HG03103 (cell line): ENCODE measurements around the gene PEPD.
"Not testable (repeated sequence)": the region's sequence is repeated elsewhere in the genome, so short reads cannot be mapped to it uniquely, and the experiment has no call there.

ENCODE experiments used
- ATAC-seq: cut with Tn5 transposase; IDR thresholded peaks from one replicate; pipeline ENCODE4 v1.9.1; 2021; ENCODE audit warnings: low read depth; ENCODE audit not compliant: unreplicated experiment

Gene PEPD

GRCh38 chr19:33521480-33522370 is at the start of gene PEPD:
TSS of gene PEPD (minus strand) at chr19:33521791. CDS start at chr19:33521760, 31 bp downstream.
- ATAC-seq: peak; percentile 93

DNA sequence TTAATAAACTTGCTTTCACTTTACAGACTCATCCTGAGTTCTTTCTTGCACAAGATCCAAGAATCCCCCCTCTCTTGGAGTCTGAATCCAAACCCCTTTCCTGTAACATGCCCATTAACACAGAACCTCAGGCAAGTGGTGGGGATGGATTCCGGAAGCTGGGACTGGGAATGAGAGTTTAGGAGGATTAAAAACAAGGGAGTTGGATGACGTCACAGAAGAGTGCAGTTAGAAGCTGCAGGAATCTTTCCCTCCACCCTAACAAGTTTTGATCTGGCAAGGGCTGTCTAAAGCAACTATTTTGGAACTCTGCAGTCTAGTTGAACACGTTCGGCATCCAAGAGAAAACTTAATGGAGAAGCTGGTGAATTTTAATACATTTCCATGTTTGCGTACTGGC is 48.2 kb upstream of the PEPD start:
- ATAC-seq: no peak

DNA sequence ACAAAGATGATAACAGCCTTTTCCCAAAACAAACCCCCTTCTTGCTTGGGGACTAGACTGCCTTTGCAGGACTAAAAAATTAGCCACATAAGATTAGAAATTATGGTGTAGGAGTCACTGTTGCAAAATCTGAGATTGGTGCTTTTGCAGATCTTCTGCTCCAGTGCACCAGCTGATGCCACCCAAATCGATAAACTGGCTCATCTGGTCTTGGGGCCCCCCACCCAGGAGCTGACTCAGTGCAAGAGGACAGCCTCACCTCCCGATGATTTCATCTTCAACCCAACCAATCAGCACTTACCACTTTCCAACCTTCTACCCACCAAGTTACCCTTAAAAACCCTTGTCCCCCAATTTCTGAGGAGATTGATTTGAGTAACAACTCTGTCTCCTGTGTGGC is 47.1 kb upstream of the PEPD start:
- ATAC-seq: no peak

GRCh38 chr19:33564836-33565338 is 43.3 kb upstream of the PEPD start:
- no peak for ATAC-seq

DNA sequence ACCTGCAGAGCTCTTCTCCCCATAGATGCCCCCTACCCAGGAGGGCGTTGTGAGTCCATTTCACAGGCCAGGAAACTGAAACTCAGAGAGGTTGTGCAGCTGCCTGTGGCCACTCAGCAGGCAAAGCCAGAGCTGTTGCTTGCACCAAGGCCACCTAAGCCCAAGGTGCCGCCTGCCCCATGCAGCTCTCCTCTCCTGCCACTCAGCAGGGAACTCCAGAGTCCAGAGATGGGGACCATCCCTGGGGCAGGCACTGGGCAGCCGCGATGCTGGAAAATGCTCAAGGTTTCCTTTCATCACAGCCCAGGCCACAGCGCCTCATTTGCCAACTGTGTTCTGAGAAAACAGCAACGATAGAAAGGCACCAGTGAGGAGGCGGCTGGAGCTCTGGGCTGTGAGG is 41.0 kb upstream of the PEPD start:
- no peak for ATAC-seq

DNA sequence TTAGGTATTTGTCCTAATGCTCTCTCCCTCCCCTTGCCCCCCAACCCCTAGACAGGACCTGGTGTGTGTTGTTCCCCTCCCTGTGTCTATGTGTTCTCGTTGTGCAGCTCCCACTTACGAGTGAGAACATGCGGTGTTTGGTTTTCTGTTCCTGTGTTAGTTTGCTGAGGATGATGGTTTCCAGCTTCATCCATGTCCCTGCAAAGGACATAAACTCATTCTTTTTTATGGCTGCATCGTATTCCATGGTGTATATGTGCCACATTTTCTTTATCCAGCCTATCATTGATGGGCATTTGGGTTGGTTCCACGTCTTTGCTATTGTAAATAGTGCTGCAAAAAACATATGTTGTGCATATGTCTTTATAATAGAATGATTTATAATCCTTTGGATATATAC is 40.1 kb upstream of the PEPD start:
- ATAC-seq: not testable (repeated sequence)

- ATAC-seq: no peak
Measured at GRCh38 chr19:33561261-33561660, 39.7 kb upstream of the PEPD start.

DNA sequence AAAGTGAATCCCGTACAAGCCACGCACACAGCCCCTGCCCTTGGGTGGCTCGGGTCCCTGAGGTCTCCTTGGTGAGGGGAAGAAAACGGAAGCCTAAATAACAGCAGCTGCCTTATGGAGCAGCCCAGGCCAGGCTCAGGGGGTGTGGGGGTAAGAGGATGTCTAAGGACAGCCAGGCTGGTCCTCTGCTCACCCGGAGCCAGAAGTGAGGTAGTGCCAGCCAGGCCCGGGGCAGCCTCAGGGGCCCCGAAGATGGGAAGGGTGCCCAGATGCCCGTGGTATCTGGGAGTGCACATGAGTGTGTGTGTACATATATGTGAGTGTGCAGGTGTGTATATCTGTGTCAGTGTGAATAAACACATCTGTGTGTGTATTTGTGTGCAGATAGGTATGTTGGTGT is 38.4 kb upstream of the PEPD start:
- ATAC-seq: no peak

GRCh38 chr19:33558856-33559255 is 37.3 kb upstream of the PEPD start:
- ATAC-seq: no peak

- ATAC-seq: no peak
Measured at GRCh38 chr19:33558151-33558550, 36.6 kb upstream of the PEPD start.

- ATAC-seq: no peak
Measured at GRCh38 chr19:33557720-33558119, 36.1 kb upstream of the PEPD start.

DNA sequence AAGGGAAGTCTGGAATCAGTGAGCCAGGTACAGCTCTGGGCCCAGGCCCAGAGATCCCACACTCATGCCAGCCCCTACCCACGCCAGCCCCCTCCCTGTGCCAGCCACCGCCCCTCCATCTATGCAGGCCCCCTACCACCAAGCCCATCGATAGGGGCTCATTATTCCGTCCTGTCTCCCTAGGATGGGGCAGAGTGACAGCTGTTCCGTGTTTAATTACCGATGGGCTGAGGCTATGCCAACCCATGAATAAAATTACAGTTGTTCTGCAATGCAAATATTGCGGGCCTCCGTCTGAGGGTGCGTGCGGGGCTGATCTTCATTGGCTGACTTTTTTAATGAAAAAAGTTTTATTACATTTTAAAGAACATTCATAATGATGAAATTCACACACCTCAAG is 35.6 kb upstream of the PEPD start:
- no peak for ATAC-seq

- ATAC-seq: no peak
Measured at GRCh38 chr19:33556261-33556660, 34.7 kb upstream of the PEPD start.

- not testable (repeated sequence) for ATAC-seq
Measured at GRCh38 chr19:33555726-33556125, 34.1 kb upstream of the PEPD start.

DNA sequence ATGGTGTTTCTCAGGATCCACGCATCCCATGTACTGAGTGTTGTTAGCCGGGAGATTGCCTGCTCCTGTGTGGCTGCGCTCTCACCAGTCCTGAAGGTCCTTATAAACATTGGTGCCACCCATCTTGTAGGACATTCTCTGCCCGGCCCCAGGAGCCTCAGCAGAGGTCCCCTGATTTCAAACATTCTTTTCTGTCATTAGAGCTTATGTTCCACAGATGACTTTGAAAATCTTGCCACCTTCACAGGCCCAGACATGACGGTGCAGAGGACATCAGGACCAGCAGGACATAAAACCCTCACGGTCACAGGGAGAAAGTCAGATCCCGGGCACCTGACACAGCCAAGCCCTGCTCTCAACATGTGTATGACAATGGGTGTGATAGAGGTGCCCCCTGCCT is 33.2 kb upstream of the PEPD start:
- ATAC-seq: no peak

DNA sequence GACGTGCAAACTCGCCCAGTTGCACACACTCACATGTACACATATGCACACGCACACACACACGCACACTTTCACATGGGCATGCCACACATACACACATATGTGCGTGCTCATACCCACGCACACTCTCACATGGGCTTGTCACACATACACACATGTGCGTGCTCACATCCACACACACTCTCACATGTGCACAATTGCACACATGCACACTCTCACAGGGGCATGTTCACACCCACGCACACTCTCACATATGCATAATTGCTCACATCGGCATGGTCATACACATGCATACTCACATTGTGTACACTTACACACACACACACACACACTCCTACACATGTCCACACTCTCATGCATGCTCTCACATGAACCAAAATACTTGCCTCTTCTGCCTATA is 32.8 kb upstream of the PEPD start:
- ATAC-seq: no peak

GRCh38 chr19:33553530-33554310 is 32.1 kb upstream of the PEPD start:
- no peak for ATAC-seq

DNA sequence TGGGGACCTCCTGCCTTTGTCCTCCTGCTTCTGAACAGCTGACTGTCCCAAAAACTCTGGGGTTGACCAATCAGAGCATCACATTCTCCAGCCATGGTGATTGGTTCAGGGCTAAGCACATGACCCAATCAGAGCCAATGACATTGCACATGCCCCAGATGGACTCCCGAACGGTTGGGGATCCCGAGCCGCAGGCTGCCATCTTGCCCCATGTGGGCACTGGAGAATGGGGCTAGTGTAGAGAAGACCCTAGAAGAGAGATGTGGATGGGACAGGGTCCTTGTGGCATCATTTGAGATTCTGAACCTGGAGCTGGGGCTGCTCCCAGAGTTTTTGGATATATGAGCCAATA is 31.3 kb upstream of the PEPD start:
- ATAC-seq: no peak

DNA sequence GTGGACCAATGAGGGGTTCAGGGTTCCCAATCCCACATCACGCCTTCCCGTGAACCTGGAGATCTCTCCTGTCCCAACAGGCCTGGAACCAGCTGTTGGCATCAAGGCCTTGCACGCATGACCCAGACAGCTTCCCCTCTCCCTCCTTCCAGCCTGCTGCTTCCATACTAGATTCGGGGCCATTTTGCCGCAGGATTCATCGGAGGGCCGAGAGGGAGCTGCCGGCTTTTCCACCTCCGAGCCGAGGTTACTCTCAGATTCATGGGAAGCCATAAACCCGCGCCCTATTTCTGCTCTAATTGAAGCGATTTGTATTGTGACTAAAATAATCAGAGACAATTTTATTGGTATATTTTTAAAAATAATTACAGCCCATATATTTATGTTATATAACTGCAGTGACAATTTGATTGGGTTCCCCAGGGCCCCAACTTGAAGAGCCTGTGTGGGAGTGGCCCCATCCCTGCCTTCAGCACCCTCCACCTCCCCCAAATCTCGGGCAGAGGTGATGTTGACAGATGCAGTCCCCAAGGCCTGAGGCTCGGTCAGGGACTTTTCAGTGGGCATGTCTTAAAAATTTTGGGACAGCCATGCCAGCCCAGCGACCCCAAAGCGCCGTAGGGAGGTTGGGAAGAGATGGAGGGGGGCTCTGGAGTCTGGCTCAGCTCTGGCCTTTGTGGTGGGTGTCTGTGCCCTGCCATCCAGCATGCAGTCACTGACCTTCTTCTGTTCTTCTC is 30.8 kb upstream of the PEPD start:
- no peak for ATAC-seq

GRCh38 chr19:33551676-33552075 is 30.1 kb upstream of the PEPD start:
- no peak for ATAC-seq

- no peak for ATAC-seq
Measured at GRCh38 chr19:33550768-33551167, 29.2 kb upstream of the PEPD start.
